ENCODE measurements around the gene DPEP2. TPM values are rescaled to one million over a fixed set of nuclear protein-coding genes. Genes with fewer than 3 reads are reported as not detected.

DPEP2 gene
- total and polyA plus RNA-seq, 10 of the 15 experiments (the other 5 are each of a cell fraction or from before 2014, with no cell fraction given) = 0.04 to 4.0 (median 2.1) TPM

- TF ChIP-seq ZBTB33 (IDR thresholded peaks at IDR 0.05) = no peak
- TF ChIP-seq E4F1 (IDR thresholded peaks at IDR 0.05; ENCODE audit: borderline replicate concordance, partially characterized antibody) = no peak
- no peak for TF ChIP-seq EZH2 (IDR thresholded peaks at IDR 0.05; ENCODE audit: borderline replicate concordance, control insufficient read depth, low read depth, low read length)
- no peak for TF ChIP-seq ESRRA (IDR thresholded peaks at IDR 0.05; ENCODE audit: low read length)
- TF ChIP-seq RUNX3 (IDR thresholded peaks at IDR 0.05; ENCODE audit: low read length) = no peak
- TF ChIP-seq EED (IDR thresholded peaks at IDR 0.05; ENCODE audit: low read depth) = no peak
- TF ChIP-seq PAX8 (IDR thresholded peaks at IDR 0.05) = no peak
- TF ChIP-seq FOXK2 (IDR thresholded peaks at IDR 0.05) = no peak
- no peak for TF ChIP-seq CBX5 (IDR thresholded peaks at IDR 0.05; ENCODE audit: low read depth)
Measured at GRCh38 chr16:68005211-68005610, 5.9 kb upstream of the DPEP2 start (continued).

All from GM12878 (cell line).